HG02852 (cell line): ENCODE measurements around the gene MTFR2.

ENCODE experiments used
- ATAC-seq: cut with Tn5 transposase; IDR thresholded peaks from one replicate; pipeline ENCODE4 v1.9.1; 2021; ENCODE audit warnings: mild to moderate bottlenecking, moderate library complexity; ENCODE audit not compliant: unreplicated experiment

MTFR2 gene

GRCh38 chr6:136249811-136250685 is at the start of gene MTFR2:
MTFR2 (minus strand) TSS chr6:136250311; CDS start chr6:136249099, 1,212 bp downstream.
- peak; percentile 98 for ATAC-seq

GRCh38 chr6:136294621-136295020 is 44.5 kb upstream of the MTFR2 start:
- no peak for ATAC-seq

GRCh38 chr6:136290410-136291010 is 40.4 kb upstream of the MTFR2 start:
- peak; percentile 19 for ATAC-seq

DNA sequence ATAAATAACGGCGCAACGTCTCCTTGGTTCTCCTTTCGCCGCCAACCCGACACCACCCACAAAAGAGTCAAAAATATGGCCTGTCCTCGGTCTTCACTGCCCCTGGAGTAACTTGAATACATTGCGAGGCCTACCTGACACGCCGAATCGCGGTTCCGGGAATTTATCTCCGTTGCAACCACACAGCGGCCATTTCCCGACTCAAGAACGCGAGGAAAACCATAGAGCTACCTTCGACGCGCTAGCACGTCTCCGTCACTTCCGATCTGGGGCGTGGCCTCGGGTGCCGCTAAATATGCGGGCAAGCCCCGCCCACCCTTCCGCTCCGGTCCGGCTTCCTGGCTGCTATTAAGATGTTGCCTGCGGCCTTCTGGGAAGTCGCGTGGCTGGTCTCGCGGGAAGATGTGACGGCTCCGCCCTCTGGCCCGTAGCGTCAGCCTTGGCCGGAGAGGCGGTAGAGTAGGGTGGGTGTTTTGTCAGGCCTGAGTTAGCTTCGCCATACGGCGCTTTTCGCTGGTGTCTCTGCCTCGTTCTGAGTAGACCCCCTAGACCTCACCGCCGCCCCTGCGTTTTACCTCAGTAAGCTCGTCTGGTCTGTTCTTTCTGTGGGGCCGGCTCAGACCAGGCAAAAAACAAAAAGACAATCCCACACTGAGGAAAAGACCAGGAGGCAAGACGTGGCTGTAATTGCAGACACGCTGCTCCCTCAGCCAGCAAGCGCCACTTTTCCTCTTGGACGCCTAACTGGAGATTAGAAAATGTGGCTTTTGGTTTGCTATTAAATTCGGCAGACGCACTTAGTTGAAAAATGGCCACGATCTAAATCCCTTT is 39.7 kb upstream of the MTFR2 start, which contains the start of gene BCLAF1:
BCLAF1 (minus strand) TSS at position 268 of the 831 bp plus-strand sequence. CDS start 9,980 bp downstream, outside the sequence.
- ATAC-seq = peak; percentile 93

GRCh38 chr6:136289327-136289578 is 39.1 kb upstream of the MTFR2 start:
- ATAC-seq = peak; percentile 41

DNA sequence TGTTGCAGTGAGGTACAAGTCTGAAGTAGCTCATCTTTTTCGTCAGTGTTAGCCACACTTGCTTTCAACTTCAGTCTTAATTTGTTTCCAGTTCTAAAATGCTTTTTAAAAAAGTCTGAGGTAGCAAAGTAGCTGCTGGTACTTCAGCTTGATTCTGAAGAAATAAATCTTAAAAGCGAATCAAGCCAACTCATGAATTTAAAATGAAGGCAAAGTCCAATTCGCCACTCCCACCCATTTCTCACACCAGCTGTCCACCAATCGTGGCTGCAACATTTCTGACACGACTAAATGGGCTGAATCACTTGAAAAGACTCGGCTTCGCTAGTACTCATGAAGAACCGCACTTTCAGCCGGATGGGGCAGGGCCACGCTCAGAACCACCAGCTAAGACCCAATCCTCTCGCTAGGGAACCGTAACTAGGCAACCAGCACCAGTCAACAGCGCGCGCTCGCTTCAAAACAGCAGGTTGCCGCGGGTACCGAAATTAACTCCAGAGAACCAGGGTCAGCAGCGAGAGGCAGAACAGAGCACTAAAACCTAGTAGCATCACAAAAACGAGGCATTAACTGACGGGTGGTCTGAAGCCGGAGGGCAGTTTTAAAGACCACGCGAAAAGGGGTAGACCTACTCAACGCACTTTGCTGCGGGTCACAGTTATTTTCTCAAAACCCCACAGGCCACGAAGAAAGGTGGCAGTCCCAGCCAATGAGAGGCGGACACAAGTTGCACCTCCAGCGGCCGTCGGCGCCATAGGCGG is 38.6 kb upstream of the MTFR2 start:
- ATAC-seq = peak; percentile 28

GRCh38 chr6:136284909-136285308 is 34.8 kb upstream of the MTFR2 start:
- no peak for ATAC-seq

DNA sequence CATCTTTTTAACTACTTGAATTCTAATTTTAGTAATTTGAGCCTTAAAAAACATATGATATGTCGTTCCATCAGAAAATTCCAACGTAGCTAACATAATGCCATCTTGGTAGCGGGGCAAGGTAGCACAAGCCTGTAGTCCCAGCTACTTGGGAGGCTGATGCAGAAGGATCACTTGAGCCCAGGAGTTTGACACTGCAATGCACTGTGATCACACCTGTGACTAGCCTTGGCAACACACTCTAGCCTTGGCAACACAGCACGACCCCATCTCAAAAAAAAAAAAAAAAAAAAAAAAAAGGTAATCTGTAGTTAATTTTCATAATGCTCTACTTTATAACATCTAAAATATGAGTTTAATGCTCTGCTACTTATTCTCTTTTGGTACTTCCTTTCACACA is 32.8 kb upstream of the MTFR2 start:
- ATAC-seq = no peak

GRCh38 chr6:136280032-136280609 is 30.0 kb upstream of the MTFR2 start:
- ATAC-seq = no peak

- no peak for ATAC-seq
Measured at GRCh38 chr6:136274062-136274461, 24.0 kb upstream of the MTFR2 start.

- no peak for ATAC-seq
Measured at GRCh38 chr6:136265101-136265500, 15.0 kb upstream of the MTFR2 start.

- ATAC-seq = no peak
Measured at GRCh38 chr6:136262940-136263339, 12.8 kb upstream of the MTFR2 start.

GRCh38 chr6:136254851-136255466 is 4.8 kb upstream of the MTFR2 start:
- ATAC-seq = no peak

DNA sequence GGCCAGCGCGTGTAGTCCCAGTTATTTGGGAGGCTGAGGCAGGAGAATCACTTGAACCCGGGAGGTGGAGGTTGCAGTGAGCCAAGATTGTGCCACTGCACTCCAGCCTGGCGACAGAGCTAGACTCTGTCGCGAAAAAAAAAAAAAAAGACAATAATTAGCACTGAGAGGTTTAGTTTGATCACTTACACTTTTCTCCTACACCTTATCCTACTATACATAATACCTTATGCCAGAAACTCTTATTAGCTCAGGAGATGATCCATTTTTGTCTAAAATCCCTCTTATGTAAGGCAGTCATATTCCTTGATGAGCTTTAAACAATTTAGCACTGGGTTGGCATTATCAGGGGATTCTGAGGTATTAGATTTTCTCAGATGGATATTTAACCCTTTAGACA is 3.6 kb upstream of the MTFR2 start:
- ATAC-seq = no peak

DNA sequence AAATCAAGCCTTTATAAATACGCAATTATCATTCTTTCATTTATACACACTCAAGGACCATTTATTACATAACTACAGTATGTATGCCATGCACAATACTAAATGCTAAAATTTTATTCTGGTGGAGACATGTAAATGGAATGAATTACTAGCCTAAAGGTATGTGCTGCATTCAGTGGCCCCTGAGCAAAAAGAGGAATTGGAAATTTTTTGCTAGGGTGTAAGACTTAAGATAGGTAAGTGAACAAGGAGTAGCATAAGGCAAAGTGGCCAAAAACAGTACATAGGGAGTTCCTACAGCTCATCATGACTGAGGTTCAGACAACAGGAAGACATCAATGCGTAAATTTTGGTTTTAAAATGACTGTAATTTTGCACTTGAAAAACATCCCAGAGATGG is 2.3 kb upstream of the MTFR2 start:
- ATAC-seq = no peak

GRCh38 chr6:136251394-136251793 is 1.3 kb upstream of the MTFR2 start:
- no peak for ATAC-seq

DNA sequence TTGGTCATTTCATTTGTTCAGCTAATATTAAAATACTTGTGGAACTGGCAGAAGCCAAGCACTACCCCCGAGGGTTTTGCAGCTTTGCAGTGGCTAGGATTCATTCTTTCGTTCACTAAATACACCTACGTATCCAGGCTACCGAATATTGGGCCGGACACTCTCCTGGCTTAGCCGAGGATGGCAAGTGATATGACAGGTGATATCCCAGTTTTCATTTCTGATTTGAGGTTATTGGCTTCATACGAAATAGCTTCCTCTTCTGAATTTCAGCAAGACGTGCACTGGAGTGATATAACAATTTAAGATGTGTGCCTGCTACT is 536 bp upstream of the MTFR2 start:
- ATAC-seq = peak; percentile 8

DNA sequence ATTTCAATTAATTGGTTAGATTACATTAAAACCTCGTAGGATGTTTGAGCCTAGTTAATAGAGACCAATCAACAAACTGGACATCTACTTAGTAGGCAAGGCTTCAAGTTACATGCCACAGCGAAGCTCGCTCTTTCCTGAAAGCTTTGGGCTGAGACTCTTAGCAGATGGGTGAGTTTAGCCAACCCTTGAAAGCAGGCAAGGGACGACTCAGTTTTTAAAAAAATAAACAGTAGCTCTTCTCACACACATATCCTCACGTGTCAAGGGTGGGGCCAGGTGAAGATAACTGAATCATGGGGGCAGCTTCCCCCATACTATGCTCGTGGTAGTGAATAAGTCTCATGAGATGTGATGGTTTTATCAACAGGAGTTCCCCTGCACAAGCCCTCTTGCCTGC is 775 bp downstream of the MTFR2 start:
- no peak for ATAC-seq

DNA sequence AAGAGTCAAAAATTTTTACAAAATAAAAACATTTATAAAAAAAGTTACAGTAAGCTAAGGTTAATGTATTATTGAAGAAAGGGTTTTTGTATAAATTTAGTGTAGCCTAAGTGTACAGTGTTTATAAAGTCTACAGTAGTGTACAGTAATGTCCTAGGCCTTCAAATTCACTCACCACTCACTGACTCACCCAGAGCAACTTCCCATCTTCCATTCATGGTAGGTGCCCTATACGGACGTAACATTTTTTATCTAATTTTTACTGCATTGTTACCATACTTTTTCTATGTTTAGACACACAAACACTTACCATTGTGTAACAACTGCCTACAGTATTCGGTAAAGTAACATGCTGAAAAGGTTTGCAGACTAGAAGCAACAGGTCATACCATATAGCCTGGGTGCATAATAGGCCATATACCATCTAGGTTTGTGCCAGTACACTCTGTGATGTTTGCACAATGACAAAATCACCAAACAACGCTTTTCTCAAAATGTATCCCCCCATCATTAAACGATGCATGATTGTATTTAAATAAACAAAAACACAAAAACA is 6.0 kb downstream of the MTFR2 start:
- ATAC-seq = no peak
